DOHH2 (cell line): ENCODE data around the gene SRSF2.

Experiments used
- H3F3A ChIP-seq: fragments of 200-600 bp; sonication (generic), shearing (Covaris generic); 2 replicates; pipeline ENCODE4 v1.6.0; 2016; ENCODE audit warnings: antibody characterized with exemption, mild to moderate bottlenecking; ENCODE audit not compliant: control insufficient read depth, insufficient read depth
- H3K27ac ChIP-seq: fragments of 200-600 bp; sonication (generic); 2 replicates; pipeline ENCODE4 v1.5.1; 2014; ENCODE audit warnings: low read depth, mild to moderate bottlenecking, low read length, moderate library complexity
- H3K27me3 ChIP-seq: fragments of 200-600 bp; sonication (generic); 2 replicates; pipeline ENCODE4 v1.6.1; 2014; ENCODE audit warnings: mild to moderate bottlenecking, low read length, mixed read lengths; ENCODE audit not compliant: control insufficient read depth
- H3K36me3 ChIP-seq: fragments of 200-600 bp; sonication (generic); 2 replicates; pipeline ENCODE4 v1.6.1; 2014; ENCODE audit warnings: mild to moderate bottlenecking, low read length, moderate library complexity, mixed read lengths; ENCODE audit not compliant: control insufficient read depth
- H3K4me1 ChIP-seq: fragments of 200-600 bp; sonication (generic); 2 replicates; pipeline ENCODE4 v1.6.1; 2014; ENCODE audit warnings: mild to moderate bottlenecking, low read length, mixed read lengths; ENCODE audit not compliant: control insufficient read depth
- H3K4me2 ChIP-seq: fragments of 200-600 bp; sonication (generic); 2 replicates; pipeline ENCODE4 v1.6.0; 2014; ENCODE audit warnings: mild to moderate bottlenecking, low read length, moderate library complexity
- H3K4me3 ChIP-seq: fragments of 200-600 bp; sonication (generic); 2 replicates; pipeline ENCODE4 v1.5.1; 2014; ENCODE audit warnings: mild to moderate bottlenecking, low read length, mixed read lengths
- H3K79me2 ChIP-seq: fragments of 200-600 bp; sonication (generic); 2 replicates; pipeline ENCODE4 v1.6.1; 2014; ENCODE audit warnings: mild to moderate bottlenecking, low read length, mixed read lengths; ENCODE audit not compliant: control insufficient read depth
- H3K9me2 ChIP-seq: fragments of 200-600 bp; sonication (generic); replicated peaks from 2 replicates; pipeline ENCODE4 v1.6.1; 2014; ENCODE audit warnings: mild to moderate bottlenecking, low read length, mixed read lengths; ENCODE audit not compliant: control insufficient read depth
- H3K9me3 ChIP-seq: fragments of 200-600 bp; sonication (generic); 2 replicates; pipeline ENCODE4 v1.6.1; 2014; ENCODE audit warnings: antibody characterized with exemption, low read length, mixed read lengths; ENCODE audit not compliant: control insufficient read depth, insufficient read depth
- H4K20me1 ChIP-seq: fragments of 200-600 bp; sonication (generic); 2 replicates; pipeline ENCODE4 v1.6.0; 2014; ENCODE audit warnings: low read depth, mild to moderate bottlenecking, antibody characterized with exemption, low read length, moderate library complexity; ENCODE audit not compliant: control insufficient read depth, insufficient read depth
- EZH2phosphoT487 ChIP-seq: fragments of 200-600 bp; sonication (generic); IDR thresholded peaks from 2 replicates; pipeline ENCODE4 v1.6.1; 2017; ENCODE audit warnings: borderline replicate concordance, mild to moderate bottlenecking, antibody characterized with exemption, low read length, moderate library complexity, mixed read lengths
- TF ChIP-seq, protein P1 (sequence below): fragments of 200-600 bp; sonication (generic); IDR thresholded peaks from one replicate; pipeline ENCODE4 v1.5.1; 2014; ENCODE audit warnings: antibody characterized with exemption, mild to moderate bottlenecking, low read depth, low read length; ENCODE audit not compliant: poor library complexity, severe bottlenecking

The SRSF2 gene

DNA sequence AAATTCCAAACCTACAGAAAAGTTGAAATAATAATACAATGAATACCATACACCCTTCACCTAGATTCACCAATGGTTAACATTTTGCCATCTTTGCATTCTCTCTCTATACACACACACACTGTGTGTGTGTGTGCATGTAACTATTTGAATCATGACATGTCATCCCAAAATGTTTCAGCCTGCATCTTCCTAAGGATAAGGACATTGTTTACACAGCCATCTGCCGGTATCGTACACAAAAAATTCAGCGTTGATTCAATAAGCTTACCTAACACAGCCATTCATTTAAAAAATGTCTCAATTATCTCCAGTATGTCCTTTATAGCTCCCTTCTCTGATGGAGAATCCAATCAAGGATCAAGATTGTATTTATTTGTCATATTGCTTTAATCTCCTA, 30.3 kb downstream of the SRSF2 start:
- peaks cover 27% of the 10 kb centered on the region for H3K27me3 ChIP-seq
- H3F3A ChIP-seq: peaks cover 5% of the 10 kb centered on the region
- TF ChIP-seq, protein P1, sequence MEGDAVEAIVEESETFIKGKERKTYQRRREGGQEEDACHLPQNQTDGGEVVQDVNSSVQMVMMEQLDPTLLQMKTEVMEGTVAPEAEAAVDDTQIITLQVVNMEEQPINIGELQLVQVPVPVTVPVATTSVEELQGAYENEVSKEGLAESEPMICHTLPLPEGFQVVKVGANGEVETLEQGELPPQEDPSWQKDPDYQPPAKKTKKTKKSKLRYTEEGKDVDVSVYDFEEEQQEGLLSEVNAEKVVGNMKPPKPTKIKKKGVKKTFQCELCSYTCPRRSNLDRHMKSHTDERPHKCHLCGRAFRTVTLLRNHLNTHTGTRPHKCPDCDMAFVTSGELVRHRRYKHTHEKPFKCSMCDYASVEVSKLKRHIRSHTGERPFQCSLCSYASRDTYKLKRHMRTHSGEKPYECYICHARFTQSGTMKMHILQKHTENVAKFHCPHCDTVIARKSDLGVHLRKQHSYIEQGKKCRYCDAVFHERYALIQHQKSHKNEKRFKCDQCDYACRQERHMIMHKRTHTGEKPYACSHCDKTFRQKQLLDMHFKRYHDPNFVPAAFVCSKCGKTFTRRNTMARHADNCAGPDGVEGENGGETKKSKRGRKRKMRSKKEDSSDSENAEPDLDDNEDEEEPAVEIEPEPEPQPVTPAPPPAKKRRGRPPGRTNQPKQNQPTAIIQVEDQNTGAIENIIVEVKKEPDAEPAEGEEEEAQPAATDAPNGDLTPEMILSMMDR: no peak
- no peak for TF ChIP-seq EZH2phosphoT487
- no peaks in the 10 kb centered on the region for H3K9me3 ChIP-seq
- no peak overlapping the region for H3K4me2 ChIP-seq
- H3K4me1 ChIP-seq: peaks cover 7% of the 10 kb centered on the region
- no peaks in the 10 kb centered on the region for H3K79me2 ChIP-seq
- no peaks in the 10 kb centered on the region for H3K9me2 ChIP-seq
- no peaks in the 10 kb centered on the region for H3K36me3 ChIP-seq
- H4K20me1 ChIP-seq: no peaks in the 10 kb centered on the region
- no peak overlapping the region for H3K4me3 ChIP-seq
- H3K27ac ChIP-seq: no peak overlapping the region

DNA sequence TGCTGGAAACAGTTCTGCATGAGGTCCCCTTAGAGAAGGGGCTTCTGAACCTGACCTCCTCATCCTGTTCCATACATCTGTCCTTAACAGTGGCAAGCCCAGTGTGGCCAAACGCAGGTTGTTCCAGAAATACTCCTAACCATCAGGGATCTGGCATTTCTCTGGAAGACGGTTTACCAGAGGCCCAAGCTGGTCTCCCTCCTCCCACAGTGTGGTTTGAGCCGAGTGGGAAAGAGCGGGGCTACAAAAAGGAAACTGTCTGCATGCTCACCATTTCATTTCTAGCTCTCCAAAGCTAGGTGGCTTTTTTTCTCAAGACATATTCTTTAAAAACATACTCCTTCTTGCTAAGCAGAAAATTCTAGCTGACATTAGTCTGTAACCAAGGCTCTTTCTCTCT, 32.3 kb downstream of the SRSF2 start:
- no peaks in the 10 kb centered on the region for H3K79me2 ChIP-seq
- TF ChIP-seq EZH2phosphoT487: no peak
- TF ChIP-seq, protein P1: no peak
- H3F3A ChIP-seq: no peaks in the 10 kb centered on the region
- H3K4me2 ChIP-seq: no peak overlapping the region
- no peak overlapping the region for H3K4me3 ChIP-seq
- H3K27me3 ChIP-seq: peaks cover 16% of the 10 kb centered on the region
- no peaks in the 10 kb centered on the region for H3K9me3 ChIP-seq
- H3K27ac ChIP-seq: no peak overlapping the region
- no peaks in the 10 kb centered on the region for H3K9me2 ChIP-seq
- H4K20me1 ChIP-seq: no peaks in the 10 kb centered on the region
- no peaks in the 10 kb centered on the region for H3K4me1 ChIP-seq
- no peaks in the 10 kb centered on the region for H3K36me3 ChIP-seq

DNA sequence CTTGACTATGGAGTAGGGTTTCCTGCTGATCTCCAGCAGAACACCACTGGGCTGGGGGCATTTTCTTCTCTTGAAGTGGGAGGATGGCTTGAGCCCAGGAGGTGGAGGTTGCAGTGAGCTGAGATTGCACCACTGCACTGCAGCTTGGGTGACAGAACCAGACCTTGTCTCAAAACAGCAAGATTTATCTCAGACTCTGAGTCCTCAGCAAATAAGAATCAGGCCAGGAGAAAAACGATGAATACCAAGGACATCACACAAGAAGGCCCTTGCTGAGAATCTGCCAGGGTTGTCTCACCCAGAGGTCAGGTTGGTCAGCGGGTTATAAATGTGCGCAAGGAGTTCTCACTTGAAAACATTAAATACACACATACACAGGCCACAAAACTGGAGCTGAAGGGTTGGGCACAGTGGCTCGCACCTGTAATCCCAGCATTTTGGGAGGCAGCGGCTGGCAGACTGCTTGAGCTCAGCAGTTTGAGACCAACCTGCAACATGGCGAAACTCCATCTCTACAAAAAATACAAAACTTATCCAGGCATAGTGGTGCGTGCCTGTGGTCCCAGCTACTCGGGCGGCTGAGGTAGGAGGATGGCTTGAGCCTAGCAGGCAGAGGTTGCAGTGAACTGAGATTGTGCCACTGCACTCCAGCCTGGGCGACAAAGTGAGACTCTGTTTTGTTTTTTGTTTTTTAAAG, 34.0 kb downstream of the SRSF2 start:
- Histone ChIP-seq H3K79me2 (no peaks in the 10 kb centered on the region), H3K4me3 (no peak overlapping the region), H3K27me3 (peaks cover 8% of the 10 kb centered on the region), H3F3A (no peaks in the 10 kb centered on the region), H3K36me3 (no peaks in the 10 kb centered on the region), H3K9me3 (no peaks in the 10 kb centered on the region), H4K20me1 (no peaks in the 10 kb centered on the region), H3K4me2 (no peak overlapping the region), H3K9me2 (no peaks in the 10 kb centered on the region), H3K4me1 (no peaks in the 10 kb centered on the region), H3K27ac (no peak overlapping the region)
- TF ChIP-seq, protein P1: no peak
- no peak for TF ChIP-seq EZH2phosphoT487
